ENCODE results near the gene CHGA.

DNA sequence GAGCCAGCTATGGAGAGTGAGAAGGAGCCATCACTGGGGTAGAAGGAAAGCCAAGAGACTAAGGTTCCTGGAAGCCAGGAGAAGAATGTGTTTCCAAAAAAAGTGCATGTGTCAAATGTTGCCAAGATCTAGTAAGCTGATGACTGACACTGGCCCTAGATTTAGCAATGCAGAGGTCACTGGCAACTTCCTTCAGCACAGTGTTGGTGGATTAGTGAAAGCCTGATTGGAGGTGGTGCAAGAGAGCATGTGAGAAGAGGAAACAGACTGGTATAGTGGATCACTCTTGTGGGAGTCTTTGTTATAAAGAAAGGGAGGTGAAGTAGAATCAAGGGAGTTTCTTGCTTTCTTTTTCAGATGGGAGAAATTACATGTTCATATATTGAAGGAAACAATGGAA lies 34.1 kb upstream of the CHGA start:
- TF ChIP-seq, protein P1, sequence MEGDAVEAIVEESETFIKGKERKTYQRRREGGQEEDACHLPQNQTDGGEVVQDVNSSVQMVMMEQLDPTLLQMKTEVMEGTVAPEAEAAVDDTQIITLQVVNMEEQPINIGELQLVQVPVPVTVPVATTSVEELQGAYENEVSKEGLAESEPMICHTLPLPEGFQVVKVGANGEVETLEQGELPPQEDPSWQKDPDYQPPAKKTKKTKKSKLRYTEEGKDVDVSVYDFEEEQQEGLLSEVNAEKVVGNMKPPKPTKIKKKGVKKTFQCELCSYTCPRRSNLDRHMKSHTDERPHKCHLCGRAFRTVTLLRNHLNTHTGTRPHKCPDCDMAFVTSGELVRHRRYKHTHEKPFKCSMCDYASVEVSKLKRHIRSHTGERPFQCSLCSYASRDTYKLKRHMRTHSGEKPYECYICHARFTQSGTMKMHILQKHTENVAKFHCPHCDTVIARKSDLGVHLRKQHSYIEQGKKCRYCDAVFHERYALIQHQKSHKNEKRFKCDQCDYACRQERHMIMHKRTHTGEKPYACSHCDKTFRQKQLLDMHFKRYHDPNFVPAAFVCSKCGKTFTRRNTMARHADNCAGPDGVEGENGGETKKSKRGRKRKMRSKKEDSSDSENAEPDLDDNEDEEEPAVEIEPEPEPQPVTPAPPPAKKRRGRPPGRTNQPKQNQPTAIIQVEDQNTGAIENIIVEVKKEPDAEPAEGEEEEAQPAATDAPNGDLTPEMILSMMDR (IDR thresholded peaks at IDR 0.05) = no peak
- no peak for TF ChIP-seq POLR2AphosphoS5 (IDR thresholded peaks at IDR 0.05)
